NCI-H524 (cell line): ENCODE results near the gene CSK.
A peak's percentile ranks its signal among the peaks of the same experiment; 100 is the strongest.
"Not testable (repeated sequence)": the region's sequence is repeated elsewhere in the genome, so short reads cannot be mapped to it uniquely, and the experiment has no call there.

Source experiments
- DNase-seq, 2 experiments: peaks; one replicate each; lab custom pipeline; 2025; lab: John Stamatoyannopoulos, UW

The CSK gene

GRCh38 chr15:74781431-74782258 lies at the start of gene CSK:
TSS of gene CSK (plus strand) at chr15:74782080. CDS start at chr15:74798298, 16,218 bp downstream.
- peak; percentile 52 to 71 for DNase-seq

- DNase-seq, result no peak
Measured at GRCh38 chr15:74732846-74733245, 49.0 kb upstream of the CSK start.

GRCh38 chr15:74733269-74733668 lies 48.6 kb upstream of the CSK start:
- no peak for DNase-seq

DNA sequence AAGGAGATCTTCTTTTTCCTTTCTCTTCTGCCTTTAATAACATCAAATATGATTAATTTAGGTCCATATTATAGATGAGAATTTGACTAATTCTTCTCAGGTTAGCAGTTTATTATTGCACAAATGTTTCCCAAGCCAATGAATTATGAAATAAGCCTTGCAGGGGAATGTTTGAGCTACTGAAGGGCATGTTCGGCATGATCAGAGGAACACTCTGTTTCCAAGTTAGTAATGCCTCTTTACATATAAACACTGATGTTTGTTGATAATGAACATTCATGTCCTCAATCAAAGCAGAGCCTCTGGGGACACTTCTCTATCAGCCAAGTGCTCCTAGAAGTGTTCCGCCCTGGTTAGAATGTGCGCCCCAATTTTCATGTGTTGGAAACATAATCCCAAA lies 46.6 kb upstream of the CSK start:
- no peak for DNase-seq

- not testable (repeated sequence) for DNase-seq
Measured at GRCh38 chr15:74738239-74738638, 43.6 kb upstream of the CSK start.

DNA sequence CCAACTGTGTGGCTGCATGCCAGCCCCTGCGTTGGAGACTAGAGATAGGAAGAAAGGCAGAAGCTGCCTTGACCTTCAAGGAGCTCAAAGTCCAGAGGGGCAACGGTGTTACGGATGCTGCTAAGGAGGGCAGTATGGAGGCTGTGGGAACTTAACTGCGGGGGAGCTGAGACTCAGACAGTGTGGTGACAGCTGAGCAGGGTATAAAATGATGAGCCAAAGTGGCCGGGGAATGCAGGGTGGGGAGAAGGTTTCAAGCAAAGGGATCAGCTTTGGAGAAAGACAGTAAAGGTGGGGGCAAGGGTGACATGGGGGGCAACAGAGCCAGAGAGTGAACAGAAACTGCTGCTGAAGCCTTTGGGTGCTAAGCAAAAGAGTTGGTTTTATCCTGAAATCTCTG lies 39.5 kb upstream of the CSK start:
- DNase-seq, result no peak

- DNase-seq, result no peak
Measured at GRCh38 chr15:74746389-74746788, 35.5 kb upstream of the CSK start.

GRCh38 chr15:74748322-74748946 lies 33.4 kb upstream of the CSK start, which contains the start of gene CYP1A2:
TSS of gene CYP1A2 (plus strand) at chr15:74748845. CDS start at chr15:74749739, 894 bp downstream.
- no peak for DNase-seq

DNA sequence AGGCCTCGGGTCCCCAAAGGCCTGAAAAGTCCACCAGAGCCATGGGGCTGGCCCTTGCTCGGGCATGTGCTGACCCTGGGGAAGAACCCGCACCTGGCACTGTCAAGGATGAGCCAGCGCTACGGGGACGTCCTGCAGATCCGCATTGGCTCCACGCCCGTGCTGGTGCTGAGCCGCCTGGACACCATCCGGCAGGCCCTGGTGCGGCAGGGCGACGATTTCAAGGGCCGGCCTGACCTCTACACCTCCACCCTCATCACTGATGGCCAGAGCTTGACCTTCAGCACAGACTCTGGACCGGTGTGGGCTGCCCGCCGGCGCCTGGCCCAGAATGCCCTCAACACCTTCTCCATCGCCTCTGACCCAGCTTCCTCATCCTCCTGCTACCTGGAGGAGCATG lies 32.0 kb upstream of the CSK start:
- no peak for DNase-seq

GRCh38 chr15:74750751-74751150 lies 31.1 kb upstream of the CSK start:
- peak; percentile 14 to 62 for DNase-seq

GRCh38 chr15:74752011-74752410 lies 29.9 kb upstream of the CSK start:
- DNase-seq, result no peak

DNA sequence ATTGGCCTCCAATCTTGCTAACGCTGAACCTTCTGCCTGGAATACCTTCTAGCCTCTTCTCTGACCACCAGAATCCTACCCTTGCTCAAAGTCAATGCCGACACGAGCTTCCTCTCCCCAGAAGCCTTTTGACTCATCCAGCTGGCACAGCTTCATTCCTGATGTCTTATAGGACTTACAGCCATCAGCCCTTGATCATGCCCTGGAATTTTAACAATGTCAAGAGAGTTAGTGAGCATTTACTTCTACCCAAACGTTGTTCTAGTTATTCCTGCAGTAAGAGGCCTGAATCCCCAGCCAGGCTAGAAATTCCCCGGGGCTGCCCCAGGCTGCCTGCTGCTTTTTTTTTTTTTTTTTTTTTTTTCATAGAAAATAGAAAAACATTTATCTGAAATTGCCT lies 29.3 kb upstream of the CSK start:
- DNase-seq, result no peak

- DNase-seq, result no peak
Measured at GRCh38 chr15:74754593-74755215, 27.2 kb upstream of the CSK start.

DNA sequence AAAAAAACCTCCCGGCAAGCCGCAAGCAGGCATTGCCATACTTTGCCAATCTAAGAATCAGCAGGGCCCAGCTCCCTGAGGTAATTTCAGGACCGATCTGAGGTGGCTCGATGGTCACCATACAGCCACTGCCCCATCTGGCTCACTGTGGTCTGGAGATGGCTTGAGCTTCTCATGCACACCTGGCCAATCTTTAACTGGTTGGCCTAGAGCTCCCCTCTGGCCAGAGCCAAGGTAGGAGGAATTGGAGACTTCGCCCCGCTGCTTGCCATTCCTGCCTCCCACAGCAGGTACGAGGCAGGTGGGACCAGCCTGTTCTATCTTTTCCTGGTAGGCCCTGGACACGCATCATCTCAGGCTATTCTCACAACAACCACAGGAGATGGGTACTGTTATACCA lies 23.1 kb upstream of the CSK start:
- no peak for DNase-seq

GRCh38 chr15:74762791-74763150 lies 19.1 kb upstream of the CSK start:
- no peak for DNase-seq

DNA sequence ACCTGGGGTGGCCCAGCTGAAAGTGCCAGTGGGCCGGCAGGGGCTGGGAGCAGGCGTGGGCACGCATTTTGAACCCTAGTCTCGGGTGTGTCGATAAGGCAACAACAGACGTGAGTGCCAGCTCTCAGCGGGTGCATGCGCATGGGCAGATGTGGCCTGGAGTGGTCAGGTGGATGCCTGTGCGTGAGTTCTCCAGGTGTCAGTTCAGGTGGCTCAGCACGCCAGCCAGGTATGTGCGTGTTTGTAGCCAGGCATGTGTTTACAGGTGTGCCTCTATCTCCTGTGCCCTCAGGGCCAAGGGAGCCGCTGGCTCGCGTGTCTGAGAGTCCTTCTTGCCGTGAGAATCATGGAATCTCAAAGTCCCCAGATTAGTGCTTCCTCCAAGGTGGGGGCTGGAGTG lies 18.5 kb upstream of the CSK start:
- no peak for DNase-seq

GRCh38 chr15:74767167-74768098 lies 14.4 kb upstream of the CSK start:
- DNase-seq, result no peak

GRCh38 chr15:74768099-74768770 lies 13.6 kb upstream of the CSK start:
- peak; percentile 19 to 55 for DNase-seq

- peak; percentile 62 to 67 for DNase-seq
Measured at GRCh38 chr15:74768771-74769342, 13.0 kb upstream of the CSK start.

DNA sequence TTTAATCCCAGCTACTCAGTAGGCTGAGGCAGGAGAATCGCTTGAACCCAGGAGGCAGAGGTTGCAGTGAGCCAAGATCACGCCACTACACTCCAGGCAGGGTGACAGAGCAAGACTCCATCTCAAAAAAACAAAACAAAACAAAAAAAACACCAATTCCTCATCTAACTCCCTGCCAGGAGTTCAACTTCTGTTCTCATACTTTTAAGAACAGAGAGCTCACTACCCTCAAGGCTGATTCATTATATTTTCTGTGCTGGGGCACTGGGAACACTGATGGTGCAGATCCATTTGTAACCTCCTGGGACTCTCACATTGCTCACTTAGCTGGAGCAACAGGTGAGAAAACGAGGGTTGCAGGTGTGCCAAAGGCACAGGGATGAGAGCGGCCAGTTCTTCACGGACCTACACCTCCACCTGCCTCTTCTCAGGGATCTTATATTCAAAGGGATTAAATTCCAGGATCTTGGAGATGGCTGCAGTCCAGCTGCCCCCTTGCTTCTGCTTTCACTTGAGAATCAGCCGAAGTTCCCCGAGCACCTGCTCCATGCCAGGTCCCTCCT lies 12.3 kb upstream of the CSK start:
- DNase-seq, result no peak
